DMS79 treated with DMSO at 0.1 percent for 48 hours (cell line): ENCODE results near the gene DOCK9.

Experiments used
- DNase-seq: peaks from one replicate; lab custom pipeline; 2025; lab: John Stamatoyannopoulos, UW

DOCK9 gene

GRCh38 chr13:98795220-98795619 is 182.6 kb downstream of the DOCK9 start:
- DNase-seq, result no peak

DNA sequence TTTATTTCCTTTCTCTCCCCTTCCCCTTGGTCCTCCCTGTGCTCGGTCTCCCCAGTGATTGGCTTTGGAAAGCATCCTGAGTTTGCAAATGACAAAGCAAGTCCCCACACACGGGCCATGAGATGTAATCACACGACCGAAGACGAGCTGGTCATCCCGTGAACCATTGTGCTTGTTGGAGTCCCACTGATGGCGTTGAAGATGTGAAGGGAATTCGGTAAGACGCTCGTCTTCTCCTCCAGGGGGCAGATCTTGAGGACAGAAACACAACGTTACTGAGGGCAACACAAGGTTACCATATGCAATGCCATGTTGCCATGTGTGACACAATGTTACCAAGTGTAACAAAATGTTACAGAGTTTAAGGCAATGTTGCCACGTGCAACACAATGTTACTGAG is 183.4 kb downstream of the DOCK9 start:
- DNase-seq, result no peak

DNA sequence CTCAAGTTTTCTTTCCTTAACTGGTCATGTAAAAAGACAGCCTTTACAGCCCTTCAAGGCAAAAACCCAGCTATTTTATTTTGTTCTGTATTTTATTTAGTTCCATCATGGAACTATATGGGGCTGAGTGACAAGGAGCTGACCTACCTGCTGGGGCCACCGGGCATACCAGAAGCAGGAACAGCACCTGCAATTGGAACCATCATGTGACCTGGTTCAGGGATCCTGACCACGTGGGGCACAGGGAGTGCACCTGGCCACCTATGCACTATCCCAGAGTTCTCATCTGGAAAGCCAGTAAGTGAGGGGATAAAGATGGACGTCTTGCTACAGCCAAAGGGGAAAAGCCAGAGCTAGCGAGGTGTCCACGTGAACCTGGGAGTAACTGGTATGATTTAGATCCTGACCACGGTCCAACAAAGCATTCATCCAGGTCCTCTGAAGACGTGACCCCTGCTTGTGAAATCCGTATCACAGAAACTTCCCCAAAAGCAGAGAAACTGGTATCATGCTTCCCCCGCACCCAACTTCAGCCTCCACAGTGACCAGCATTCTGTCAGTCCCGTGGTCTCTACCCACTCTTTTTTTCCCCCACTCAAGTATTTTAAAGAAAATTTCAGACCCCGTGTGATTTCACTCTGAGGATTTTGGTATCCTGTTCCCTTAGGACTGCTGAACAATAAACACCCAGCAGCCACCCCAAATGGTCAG is 184.9 kb downstream of the DOCK9 start:
- DNase-seq, result no peak

- DNase-seq, result peak; percentile 50
These were observed 185.5 kb downstream of the DOCK9 start for GRCh38 chr13:98792321-98792720.

DNA sequence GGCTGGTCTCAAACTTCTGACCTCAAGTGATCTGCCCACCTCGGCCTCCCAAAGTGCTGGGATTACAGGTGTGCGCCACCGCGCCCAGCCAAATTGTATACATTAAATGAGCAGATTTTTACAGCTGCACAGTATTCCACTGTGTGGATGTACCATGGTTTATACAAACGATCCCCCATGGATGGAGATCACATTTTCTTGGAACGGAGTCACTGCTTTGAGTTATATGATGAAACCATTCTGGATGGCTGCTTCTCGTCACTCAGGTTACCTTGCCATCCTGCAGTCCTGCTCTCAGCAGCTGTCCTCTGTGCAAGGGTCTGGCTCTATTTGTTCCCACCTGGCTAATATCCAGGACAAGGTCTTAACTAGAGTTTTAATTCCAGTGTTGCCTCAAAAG is 186.3 kb downstream of the DOCK9 start:
- DNase-seq, result peak; percentile 50

DNA sequence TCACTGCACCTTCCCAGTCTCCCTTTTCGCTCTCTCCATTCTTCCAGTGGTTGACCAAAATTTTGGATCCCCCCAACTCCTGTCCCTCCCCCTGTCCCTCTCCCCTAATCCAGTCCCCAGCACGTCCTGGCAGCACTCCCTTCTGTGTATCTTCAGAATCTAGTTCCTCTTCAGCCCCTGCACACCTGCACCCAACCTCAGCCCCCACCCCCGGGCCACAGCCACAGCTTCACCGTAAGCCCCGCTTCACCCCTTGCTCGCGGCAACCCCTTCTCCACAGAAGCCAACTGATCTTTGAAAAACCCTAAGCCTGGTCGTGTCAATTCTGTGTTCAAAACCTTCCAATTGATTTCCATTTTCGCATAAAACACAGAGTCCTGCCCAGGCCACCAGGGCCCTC is 189.9 kb downstream of the DOCK9 start:
- no peak for DNase-seq

GRCh38 chr13:98787173-98787572 is 190.7 kb downstream of the DOCK9 start:
- DNase-seq, result no peak

- peak; percentile 95 for DNase-seq
These were observed 191.8 kb downstream of the DOCK9 start for GRCh38 chr13:98786023-98786422.

GRCh38 chr13:98785405-98785804 is 192.5 kb downstream of the DOCK9 start:
- no peak for DNase-seq

GRCh38 chr13:98784666-98785065 is 193.2 kb downstream of the DOCK9 start:
- no peak for DNase-seq

DNA sequence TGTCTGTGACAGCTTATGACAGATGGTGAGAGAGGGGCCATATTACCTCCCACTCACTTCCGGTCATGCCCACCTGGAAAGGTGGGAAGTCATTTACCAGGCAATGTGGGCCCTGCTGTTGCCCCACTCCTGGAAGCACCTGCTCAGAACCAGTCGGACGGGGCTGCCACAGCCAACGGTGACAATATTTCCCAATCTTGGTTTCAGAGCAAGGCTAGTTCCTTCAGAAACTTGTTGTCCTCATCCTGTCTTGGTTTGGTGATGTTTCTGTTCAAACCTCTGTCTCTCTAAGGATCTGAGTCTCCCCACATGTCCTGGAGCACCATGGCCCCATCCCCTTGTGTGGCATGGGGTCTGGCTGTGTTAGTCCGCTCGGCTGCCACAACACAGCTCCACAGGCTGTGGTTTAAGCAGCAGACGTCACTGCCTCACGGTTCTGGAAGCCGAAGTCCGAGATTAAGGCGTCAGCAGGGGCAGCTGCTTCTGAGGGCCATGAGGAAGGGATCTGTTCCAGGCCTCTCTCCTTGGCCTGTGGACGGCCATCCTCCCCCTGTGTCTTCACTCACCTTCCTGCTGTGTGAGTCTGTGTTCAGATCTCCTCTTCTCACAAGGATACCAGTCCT is 193.9 kb downstream of the DOCK9 start:
- DNase-seq, result no peak

GRCh38 chr13:98782654-98783053 is 195.2 kb downstream of the DOCK9 start:
- DNase-seq, result no peak

DNA sequence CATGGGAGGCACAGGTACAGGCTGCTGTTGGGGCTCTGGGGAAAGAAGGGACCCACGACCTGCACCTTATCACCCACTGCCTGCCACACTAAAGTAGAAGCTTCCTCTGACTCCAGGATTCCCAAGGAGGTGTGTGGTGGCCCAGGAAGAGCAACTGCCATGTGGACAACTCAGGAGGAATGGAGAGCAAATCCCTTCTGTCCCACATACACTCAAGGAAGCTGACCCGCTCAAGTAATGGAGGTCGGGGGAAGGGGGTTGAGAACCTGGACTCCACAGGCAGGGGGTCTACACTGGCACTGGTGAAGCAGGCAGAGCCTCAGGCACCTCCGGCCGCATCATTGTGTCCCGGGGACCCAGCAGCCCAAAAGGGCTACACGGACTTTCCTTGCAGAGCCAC is 196.0 kb downstream of the DOCK9 start:
- DNase-seq, result no peak

GRCh38 chr13:98781470-98781869 is 196.4 kb downstream of the DOCK9 start:
- no peak for DNase-seq

GRCh38 chr13:98781045-98781444 is 196.8 kb downstream of the DOCK9 start:
- DNase-seq, result no peak

DNA sequence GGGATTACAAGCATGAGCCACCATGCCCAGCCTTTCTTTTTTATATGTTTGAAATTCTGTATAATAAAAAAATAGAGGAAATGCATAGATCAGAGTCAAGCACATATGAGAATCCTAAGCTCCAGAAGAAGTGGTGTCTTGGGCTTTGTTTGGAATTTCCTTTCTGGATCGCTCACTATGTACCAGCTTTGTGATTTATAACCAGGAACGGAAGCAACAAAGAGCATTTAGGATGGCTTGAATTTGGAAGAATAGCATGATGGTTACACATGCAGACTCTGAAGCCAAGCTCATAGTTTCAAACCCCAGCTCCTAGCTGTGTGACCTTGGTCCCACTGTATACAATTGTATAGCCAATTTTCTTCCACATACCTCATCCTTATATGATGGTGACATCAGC is 197.4 kb downstream of the DOCK9 start:
- DNase-seq, result no peak

DNA sequence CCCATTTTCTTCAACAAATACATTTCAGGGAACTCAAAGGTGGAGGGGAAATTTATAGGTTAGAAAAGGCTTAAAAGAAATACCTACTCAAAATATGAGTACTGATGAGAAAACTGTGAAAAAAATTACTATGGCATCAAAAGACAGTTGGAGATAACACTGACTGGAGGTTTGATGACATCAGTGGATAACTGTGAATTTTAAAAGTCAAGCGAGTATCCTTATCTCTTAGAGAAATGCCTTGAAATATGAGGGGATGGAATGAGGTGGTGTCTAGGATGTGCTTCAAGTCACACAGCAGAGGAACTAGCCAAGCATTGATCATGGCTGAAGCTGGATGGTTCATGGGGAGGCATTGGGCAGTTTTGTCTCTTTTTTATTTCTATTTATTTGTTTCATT is 198.2 kb downstream of the DOCK9 start:
- no peak for DNase-seq

- DNase-seq, result no peak
These were observed 199.1 kb downstream of the DOCK9 start for GRCh38 chr13:98778749-98779148.

DNA sequence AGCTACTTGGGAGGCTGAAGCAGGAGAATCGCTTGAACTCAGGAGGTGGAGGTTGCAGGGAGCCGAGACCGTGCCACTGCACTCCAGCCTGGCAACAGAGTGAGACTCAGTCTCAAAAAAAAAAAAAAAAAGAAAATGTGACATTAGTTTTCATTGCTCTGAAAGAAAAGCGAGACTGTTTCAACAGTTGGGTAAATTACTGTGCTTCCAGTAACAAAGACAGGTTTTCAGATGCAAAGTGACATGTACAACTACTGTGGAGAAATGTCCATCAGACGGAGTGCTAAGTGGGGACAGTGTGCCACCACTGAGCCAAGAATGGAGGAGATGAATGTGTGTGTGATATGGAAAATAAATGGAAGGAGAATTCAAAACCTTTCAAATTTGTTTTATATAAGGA is 201.2 kb downstream of the DOCK9 start:
- DNase-seq, result no peak

DNA sequence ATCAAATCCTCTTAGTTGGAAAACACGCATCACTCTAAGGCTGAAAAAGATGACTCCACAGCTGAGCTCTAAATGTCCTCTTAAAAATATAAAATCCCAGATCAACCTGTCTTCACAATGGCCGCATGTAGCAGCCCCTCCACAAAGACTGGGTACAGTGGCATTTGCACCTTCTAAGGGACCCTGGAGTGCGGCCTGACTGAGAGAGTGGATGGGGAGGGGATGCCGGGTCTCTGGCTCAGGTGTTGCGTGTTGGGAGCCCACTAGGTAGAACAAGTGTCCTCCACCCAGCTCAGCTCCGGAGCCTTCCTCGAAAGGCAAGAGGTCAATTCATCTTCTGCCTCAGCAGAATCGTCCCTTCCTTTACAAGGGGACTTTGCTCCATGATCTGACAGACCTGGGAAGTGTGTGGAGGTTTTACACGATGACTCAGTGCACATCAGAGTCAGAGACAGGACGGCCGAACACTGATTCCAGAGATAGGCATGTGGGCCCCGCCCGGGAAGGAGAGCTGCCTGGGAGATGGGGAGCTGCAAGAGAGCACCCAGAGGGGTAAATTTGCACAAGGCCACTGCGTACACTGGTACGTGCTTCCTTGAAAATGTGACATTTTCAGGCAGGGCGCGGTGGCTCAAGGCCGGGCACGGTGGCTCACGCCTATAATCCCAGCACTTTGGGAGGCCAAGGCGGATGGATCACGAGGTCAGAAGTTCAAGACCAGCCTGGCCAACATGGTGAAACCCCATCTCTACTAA is 201.8 kb downstream of the DOCK9 start:
- no peak for DNase-seq

DNA sequence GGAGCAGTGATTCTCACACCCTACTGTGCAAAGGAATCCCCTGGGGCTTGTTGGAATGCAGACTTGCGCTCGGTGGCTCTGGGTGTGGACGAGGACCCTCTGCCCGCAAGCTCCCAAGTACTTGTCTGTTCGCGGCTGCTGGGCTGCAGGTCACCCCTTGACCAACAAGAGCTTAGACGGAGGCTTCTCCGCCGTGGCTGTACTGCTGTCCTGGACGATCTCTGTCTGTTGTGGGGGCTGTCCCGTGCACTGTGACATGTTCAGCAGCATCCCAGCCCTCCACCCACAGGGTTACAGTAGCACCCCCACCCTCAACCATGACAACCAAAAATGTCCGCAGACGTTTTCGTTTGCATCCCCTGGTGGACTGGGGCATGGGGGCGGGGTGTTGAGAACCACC is 202.5 kb downstream of the DOCK9 start:
- no peak for DNase-seq

- no peak for DNase-seq
These were observed 203.1 kb downstream of the DOCK9 start for GRCh38 chr13:98774776-98775175.

DNA sequence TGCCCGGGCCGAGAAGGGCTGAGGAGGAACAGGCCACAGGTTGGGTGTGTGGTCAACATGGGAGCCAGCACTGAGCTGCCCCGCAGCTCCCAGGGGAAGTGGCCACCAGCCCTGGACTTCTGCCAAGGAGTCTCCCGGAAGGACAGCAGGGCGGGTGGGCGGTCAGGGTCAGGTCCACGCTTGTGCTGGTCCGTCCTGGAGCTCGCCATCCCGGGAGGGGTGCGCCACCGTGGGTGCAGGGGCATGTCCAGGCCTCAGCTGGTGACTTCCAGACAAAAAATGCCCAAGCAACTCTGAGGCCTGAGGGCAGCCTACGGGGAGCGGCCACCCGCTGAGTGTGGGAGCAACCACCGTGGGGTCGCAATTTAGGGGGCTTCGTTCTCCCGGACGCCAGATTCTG is 203.9 kb downstream of the DOCK9 start:
- DNase-seq, result no peak
